Sciatic nerve (tissue), 2 donors: Measurements from ENCODE around the gene SLC38A1. TPM values are rescaled to one million over a fixed set of nuclear protein-coding genes. Genes with fewer than 3 reads are reported as not detected.
A peak's percentile ranks its signal among the peaks of the same experiment; 100 is the strongest.
"Not testable (repeated sequence)": the region's sequence is repeated elsewhere in the genome, so short reads cannot be mapped to it uniquely, and the experiment has no call there.

Experiments used
- ATAC-seq: fragments of 200-7000 bp; cut with Tn5 transposase; one replicate; pipeline ENCODE4 v1.9.1; 2020; ENCODE audit warnings: mild to moderate bottlenecking, moderate library complexity
- DNase-seq: peaks from one replicate; pipeline ENCODE4 v3.0.0-alpha.2; 2020; ENCODE audit warnings: low spot score
- intact Hi-C: fragments of 100-400 bp; cut with DNase I; formaldehyde crosslinking; loops from one replicate; pipeline ENCODE4 v1.14.2; 2022
- total RNA-seq: library from RNA; stranded (reverse); fragmentation: NEBNext Ultra II Directional; extraction: Animal tissue kit (Norgen Biotek cat#: 25700); gene quantifications from one replicate; pipeline ENCODE4 v1.2.1, GENCODE V29; 2021
- donor health status: DM: no; HTN: no; CAD: no.
- donor health status: DM: no; HTN: no; CAD: no.

Gene SLC38A1
- total RNA-seq, 1 donor from 2014 or later: 12.7 TPM

DNA sequence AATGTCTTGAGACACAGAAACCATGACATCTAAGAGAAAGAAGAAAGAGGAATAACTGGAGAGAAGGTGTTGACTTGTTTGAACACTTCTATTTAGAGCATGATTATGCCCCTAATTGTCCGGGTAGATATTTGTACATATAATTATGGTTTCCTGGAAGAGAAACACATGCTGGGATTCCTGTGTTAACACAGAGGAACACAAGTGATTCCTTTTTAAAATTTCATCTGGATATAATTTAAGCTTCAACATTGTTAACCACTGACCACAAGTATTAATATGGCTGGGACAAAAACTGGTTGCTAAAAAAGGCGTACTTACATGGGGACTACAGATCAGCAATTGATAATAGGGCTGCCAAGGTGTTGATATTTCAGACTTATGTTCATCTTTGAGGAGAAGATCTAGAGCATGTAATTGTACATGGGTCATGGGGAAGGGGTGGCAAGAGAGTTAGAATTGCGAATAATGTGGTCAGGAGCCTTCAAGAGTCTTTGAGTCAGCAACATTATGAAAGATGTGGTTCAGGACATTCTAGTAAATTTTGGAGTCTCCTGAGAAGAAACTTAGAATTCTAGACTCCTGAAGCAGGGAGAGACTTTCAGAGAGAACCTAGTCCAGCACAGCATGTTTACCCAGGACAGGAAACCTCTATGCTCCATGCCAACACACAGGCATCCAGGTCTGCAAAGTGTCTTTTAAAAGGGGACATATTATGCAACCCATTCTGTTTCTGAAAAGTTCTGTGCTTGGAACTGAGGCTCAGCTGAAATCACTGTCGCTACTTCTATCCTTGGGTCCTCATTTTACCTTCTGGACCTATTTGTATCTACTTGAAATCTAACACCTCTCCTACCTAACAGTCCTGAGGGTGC is 56.5 kb downstream of the SLC38A1 start:
- DNase-seq (no peak), ATAC-seq (peak; percentile 60)
- intact Hi-C loops: no loop called here

DNA sequence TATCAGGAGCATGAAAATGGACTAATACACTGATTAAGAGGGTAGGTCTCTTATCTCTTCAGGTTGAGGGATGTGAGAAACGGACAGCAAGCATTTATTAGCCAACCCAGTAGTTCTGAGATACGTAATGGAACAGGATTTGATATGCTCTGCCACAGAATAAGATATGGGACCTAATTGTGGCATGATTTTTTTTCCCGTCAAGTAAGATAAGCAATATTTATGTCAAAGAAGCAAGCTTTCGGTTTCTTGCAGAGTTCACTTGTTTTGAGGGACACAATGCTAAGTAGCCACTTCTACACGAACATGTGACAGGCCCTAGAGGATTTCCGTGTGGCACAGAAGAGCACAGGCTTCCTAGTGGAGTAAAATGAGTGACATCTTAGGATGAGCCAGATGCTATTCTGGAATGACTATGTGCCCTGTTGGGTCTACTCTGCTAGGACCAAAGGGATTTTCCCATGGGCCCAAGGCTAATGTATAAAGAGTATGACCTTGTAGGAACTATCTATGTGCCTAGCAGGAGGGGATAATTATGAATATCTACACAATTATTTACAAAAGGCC is 57.9 kb downstream of the SLC38A1 start:
- DNase-seq: no peak
- ATAC-seq: no peak
- intact Hi-C loops: no loop called here

DNA sequence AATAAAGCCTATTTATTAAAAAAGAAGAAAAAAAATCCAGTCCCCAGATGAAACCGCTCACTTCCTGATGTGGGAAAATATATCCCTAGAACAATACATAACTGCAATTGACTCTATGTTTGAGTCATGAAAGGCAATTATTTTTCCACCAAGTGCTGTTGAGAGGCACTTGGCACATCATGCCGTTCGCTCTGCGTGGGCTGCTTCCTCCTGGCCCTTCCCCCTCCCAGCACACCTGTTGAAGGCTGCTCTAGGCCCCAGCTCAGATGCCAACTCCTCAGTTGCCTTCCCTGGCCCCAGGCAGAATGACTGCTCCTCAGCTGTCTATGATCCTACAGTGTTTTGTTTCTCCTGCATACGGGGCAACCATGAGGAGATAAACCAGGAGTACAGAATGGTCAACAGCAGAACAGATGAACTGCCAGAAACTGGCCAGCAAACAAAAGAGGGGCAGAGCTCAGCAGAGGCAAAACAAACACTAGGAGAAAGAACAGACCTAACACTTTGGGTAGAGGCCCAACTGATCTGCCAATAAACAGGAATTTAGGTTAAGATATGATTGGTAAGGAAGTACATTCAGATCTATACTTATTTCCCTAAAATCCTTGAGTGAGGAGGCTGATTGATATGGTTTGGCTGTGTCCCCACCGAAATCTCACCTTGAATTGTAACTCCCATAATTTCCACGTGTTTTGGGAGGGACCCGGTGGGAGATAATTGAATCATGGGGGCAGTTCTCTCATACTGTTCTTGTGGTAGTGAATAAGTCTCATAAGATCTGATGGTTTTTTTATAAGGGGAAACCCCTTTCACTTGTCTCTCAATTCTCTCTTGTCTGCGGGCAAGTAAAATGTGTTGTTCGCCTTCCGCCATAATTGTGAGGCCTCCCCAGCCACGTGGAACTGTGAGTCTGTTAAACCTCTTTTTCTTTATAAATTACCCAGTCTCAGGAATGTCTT is 58.6 kb downstream of the SLC38A1 start:
- DNase-seq: no peak
- ATAC-seq: peak; percentile 26
- intact Hi-C loops: no loop called here

DNA sequence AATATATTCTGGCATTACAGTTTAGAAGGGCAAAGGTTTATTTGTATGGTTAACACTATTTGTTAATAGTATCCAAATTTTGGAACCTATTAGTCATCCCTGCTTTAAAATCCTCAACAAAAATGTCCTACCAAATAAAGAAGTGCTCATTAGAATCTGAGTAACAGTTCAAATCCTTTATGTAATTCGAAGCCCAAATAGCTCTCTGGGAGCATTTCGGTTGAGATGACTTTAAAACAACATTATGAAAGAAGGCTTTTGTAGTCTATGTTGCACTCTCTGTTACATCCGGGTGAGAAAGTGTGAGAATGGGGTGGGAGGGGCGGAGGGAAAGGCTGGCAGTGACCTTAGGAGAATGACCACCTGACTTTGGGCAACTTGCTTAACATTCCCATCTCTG is 59.7 kb downstream of the SLC38A1 start:
- peak; percentile 41 for ATAC-seq
- no peak for DNase-seq
- intact Hi-C loops: no loop called here

DNA sequence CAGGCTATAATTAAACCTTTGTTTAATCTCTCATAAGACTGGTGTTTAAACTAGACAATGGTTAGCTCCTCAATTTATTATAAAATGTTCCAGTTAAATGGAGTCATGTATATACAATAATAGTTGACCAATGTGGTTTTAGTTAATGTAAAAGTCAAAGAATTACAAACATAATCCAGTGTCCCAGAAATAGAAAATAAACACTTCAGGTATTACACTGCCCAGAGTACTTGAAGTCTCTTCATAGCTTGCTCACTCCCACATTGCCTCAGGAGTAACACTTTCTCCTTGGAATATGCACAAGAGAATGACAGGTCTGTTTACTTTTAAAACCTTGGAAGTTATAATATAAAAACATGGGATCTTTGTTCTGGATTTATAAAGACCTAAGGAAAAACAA is 60.5 kb downstream of the SLC38A1 start:
- DNase-seq (no peak), ATAC-seq (no peak)
- intact Hi-C loops: no loop called here

DNA sequence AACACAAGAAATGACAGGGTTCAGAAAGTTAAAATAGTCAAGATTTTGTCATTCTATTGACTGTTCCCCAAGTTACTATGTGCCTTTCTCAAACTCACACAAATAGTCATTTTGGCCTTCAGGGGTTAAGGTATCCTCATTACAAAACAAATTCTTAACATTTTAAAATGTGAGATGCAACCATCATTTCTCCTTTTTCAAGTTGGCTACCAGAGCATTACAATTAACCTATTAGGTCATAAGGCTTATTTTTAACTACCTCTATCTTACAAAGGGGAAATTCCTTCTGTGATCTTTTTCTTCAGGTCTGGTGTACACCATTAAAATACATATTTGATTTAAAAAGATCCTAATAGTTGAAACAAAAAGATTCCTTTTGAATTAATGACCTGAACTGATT is 61.2 kb downstream of the SLC38A1 start:
- no peak for ATAC-seq
- intact Hi-C loops: no loop called here

DNA sequence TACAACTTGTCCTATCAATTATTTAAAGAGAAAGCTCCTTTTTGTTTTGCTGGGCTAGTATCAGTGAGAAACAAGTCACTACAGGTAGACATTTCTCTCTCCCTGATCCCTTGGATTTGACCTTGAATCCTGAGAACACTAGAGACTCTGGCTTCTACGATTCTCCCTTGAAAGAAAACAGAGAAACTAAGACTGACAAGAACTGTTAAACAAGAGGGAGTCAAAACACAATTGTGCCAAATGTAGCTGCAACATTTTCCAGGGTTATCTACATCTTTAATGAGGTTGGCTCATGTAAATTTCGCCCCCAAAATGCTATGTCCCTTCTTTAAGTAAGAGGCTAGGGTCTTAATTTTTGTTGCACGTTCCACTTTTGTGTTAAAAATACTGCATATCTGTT is 62.4 kb downstream of the SLC38A1 start:
- ATAC-seq: no peak
- intact Hi-C loops: no loop called here
- DNase-seq: no peak

More for the DNA sequence above, 61.2 kb downstream of the SLC38A1 start:
- DNase-seq: no peak

DNA sequence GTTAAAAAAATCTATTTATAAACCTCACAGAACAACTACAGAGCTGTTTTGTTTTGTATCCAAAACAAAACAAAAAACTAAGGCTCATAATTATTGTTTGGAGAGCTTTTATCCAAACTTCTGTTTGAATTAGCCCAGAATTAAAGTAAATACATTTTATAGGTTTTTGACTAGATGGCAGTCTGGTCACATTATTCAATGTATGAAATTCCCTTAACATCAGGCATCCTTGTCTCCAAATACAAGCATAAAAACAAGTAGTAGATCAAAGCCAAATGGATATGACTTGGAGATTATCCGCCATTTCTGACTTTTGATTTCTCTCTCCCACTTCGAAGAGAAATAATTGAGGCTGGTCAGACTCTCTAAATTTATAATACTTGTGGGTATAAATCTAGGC is 63.5 kb downstream of the SLC38A1 start:
- DNase-seq (no peak), ATAC-seq (no peak)
- intact Hi-C loops: no loop called here

DNA sequence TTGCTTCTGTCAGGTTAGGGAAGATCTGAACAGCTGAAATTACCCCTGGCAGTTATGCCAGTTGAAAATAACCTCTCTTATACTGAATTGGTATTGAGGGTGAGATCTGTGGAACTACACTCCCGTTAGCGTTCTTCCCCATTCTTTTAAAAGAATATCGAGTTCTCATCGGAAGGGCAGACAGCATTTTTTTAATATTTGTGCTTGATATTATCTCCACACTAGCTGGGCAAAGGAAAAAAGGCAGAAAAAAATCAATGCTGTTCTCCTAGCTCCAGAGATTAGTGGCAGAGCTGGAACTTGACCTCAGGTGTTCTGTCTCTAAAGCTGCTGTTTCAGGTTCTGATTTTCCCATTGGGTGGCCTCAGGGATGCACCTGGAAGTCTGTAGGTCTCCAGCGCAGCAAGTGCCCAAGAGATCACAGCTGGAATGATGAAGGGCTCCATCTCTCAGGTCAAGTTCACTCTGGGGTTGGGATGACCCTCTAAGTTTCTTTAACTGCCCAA is 67.5 kb downstream of the SLC38A1 start:
- DNase-seq (no peak), ATAC-seq (no peak)
- intact Hi-C loops: no loop called here

DNA sequence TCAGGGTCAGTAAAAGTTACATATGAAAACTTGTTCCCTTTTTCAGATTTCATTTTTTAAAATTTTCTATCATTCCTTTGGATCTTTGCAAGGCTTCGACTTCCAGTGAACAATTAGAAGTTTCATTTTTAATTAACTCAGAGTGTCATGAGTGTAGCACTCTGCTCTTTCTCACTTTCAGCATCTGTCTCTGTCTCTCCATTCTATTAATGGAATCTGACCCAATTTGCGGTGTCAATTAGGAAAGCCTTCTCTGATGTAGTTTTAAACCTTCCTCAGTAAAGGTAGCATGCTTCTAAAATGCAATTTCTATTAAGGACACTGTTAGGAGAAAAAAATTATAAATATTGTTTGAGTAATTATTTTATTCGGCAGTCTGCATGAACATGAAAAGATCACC is 68.3 kb downstream of the SLC38A1 start:
- no peak for ATAC-seq
- intact Hi-C loops: no loop called here
- no peak for DNase-seq

DNA sequence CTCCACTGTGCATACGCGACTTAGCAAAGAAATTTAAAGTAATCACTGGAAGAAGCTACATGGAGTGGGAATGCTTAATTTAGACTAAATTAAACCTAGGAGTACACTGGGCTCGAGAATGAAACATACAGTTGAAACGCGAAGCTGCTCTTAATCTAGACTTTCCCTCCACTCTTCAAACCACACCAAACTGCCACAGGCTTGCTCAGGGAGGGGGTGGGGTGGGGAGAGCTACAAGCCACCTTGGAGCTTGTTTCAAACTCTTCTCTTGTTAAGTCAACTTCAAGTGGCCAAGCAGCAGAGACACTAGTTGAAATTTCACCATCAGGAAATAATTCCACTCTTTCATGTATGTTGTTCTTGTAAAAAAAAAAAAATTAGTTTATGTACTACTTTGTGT is 69.9 kb downstream of the SLC38A1 start:
- DNase-seq (no peak), ATAC-seq (no peak)
- intact Hi-C loops: no loop called here

DNA sequence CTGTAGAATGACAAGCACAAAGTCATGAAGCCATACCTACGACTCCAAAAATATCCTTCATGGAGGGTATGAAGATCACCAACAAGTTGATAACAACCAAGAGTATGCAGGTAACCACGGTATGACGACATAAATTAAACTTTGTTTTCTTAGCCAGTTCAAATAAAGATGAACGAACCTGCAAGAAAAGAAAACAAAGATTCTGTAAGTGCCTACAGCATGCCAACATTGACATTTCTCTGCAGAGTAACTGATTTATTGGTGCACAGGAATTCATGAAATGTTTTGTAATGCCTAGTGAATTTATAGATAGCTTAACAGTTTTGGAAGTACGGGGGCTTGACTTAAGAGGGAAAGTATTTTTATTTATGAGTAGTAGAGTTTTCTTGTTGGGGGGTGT is 71.0 kb downstream of the SLC38A1 start:
- DNase-seq: no peak
- intact Hi-C loops: no loop called here
- no peak for ATAC-seq

DNA sequence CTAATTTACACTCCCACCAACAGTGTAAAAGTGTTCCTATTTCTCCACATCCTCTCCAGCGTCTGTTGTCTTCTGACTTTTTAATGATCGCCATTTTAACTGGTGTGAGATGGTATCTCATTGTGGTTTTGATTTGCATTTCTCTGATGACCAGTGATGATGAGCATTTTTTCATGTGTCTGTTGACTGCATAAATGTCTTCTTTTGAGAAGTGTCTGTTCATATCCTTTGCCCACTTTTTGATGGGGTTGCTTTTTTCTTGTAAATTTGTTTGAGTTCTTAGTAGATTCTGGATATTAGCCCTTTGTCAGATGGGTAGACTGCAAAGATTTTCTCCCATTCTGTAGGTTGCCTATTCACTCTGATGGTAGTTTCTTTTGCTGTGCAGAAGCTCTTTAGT is 78.3 kb downstream of the SLC38A1 start:
- DNase-seq, ATAC-seq, intact Hi-C loops: not testable (repeated sequence)

DNA sequence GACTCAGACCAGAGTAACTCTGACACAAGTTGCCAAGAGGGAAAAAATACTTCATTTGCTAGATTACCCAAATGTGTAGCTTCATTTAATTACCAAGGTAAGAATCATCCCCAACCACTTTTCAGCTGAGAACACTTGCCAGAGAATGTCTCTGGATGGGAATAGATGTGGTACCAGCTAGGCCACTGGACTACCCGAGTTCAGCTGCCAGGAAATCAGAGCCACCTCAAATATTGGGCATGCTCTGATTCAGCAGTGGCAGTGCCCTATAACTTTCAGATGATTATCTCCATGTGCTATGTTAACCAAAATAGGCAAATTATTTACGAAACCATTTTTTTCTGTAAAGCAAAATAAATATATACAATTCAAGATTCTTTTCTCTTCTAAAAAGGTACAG is 80.7 kb downstream of the SLC38A1 start:
- DNase-seq: no peak
- intact Hi-C loops: no loop called here
- ATAC-seq: no peak

DNA sequence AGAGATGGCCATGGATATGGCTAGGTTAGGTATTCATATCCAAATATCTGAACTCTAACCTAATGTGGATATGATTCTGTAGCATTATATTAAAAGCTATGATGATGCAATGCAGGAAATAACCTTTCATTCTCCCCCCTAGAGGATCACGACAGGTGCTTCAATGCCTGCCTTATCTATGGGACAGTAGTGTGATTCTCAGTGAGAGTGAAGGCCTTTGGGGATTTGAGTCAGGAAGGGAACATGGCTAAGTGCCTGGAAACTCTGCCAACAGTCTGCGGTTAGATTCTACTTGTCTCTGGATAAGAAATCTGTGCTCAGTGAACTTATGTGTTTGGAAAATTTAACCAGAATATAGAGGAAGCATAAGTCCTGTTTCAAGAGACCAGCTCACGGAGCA is 81.8 kb downstream of the SLC38A1 start:
- intact Hi-C loops: no loop called here
- DNase-seq: peak; percentile 69
- peak; percentile 82 for ATAC-seq

DNA sequence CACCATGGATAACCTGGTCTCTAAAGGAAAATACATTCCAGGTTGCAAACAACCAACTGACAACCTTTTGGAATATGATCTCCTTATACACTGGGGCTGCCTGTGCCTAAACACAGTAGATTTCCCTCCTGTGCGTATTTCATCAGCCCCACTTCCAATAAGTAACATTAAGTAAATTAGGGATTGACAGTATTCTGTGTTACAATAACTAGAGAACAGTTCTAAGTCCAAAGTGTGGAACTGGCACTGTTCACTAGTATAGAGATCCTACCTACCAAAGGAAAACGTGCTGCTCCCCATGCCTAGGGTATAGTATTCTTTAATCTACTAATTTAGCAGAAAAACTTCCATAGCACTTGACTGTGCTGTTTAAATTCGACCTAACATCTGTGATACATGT is 82.8 kb downstream of the SLC38A1 start:
- ATAC-seq: no peak
- DNase-seq: no peak
- intact Hi-C loops: no loop called here

DNA sequence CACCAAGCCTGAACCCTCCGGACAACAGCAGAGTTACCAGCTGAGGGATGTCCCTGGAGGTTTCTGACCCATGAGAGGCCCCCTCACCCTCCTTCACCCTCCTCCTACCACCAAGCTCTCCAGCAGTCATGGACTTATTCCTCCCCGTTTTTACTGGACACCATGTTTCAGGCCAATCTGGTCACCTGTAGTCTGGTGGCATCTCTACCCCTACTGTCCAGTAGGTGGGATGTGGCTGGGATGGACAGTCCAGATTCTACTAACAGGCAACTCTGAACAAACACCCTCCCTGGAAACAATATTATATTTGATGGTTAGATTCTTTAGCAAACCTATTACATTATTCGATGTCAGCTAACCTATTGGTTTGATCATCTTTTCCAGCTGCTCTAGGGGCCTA is 83.2 kb downstream of the SLC38A1 start:
- no peak for DNase-seq
- no peak for ATAC-seq
- intact Hi-C loops: no loop called here

DNA sequence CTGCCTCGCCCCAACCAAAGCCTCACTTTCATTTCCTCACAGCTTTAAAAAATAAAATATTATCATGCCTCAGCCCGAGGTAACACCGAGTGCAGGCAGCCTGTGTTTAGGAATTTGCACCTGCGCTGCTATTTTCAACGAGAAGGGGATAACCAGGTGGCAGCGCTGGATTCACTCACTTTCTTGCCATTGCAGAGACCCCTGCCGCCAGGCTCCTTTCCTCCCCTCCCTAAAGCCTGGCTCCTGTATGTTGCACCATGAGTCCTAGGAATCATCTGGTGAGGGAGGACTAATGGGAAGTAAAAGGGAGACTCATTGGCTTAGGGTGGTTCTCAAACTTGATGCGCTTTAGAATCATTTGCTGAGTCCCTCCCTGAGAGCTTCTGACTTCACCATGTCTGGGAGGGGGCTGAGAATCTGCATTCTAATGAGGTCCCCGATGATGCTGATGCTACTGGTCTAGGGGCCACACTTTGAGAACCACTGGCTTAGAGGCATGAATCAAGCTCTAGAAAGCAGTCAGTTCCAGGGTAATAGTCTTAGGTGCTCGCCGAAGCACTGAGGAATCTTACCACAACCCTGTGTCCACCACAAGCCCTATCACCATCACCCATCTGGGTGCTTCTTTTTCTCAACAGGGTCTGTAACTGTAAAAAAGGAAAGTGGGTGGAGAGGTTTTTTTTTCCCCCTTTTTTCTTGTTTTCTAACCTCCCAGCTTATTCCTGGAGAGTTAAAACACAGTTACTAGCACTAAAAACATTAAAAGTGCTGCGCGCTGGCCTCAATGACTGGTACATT is 83.8 kb downstream of the SLC38A1 start:
- no peak for DNase-seq
- intact Hi-C loops: no loop called here
- ATAC-seq: peak; percentile 50

DNA sequence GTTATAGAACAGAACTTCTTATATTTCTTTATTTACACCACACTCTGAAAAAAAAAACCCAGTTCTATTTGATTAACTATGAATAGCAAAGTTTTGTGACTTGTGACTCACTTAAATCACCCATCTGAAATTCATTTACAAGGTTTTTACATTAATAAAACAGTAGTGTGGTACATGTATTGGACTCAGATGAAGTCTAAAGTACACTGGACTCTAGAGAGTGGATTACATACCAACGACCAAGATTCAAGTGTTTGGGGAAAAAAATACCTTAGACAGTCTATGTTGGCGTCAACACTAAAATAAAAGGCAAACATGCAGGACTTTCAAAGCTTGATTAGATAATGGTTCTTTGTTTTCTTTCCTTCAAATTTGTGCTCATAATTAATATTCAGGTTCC is 85.7 kb downstream of the SLC38A1 start:
- intact Hi-C loops: no loop called here
- no peak for DNase-seq
- ATAC-seq: no peak
